ENCODE results near the gene PRMT2.
"Not testable (repeated sequence)": the region's sequence is repeated elsewhere in the genome, so short reads cannot be mapped to it uniquely, and the experiment has no call there.

The PRMT2 gene

GRCh38 chr21:46675595-46676280 lies 40.3 kb downstream of the PRMT2 start:
- no peak for DNase-seq

GRCh38 chr21:46676542-46676941 lies 41.1 kb downstream of the PRMT2 start:
- DNase-seq: not testable (repeated sequence)

DNA sequence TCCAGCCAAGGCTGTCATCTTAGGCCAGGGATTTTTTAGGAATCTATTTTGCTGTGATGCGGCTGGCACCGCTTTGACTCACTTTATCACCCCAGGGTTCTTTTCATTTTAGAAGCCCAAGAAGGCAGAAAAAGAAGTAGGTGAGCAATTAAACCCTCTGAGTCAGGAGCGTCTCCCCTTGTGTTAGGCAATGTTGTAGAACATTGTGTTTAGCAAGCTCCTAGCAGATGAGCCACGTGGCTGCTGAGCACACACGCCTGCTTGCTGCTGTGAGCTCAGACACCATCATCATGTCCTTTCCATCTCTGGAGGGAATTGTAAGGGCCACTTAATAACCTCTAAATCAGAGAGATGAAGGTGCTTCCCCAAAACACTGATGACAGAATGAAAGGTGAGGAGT lies 46.1 kb downstream of the PRMT2 start:
- DNase-seq: not testable (repeated sequence)

- not testable (repeated sequence) for DNase-seq
Observed at GRCh38 chr21:46698652-46699051, 63.2 kb downstream of the PRMT2 start.

GRCh38 chr21:46699104-46699503 lies 63.6 kb downstream of the PRMT2 start:
- peak in 1 of 2 donors; percentile 43 for DNase-seq
